Measurements from ENCODE around the gene BIVM. TPM values are rescaled to one million over a fixed set of nuclear protein-coding genes. Genes with fewer than 3 reads are reported as not detected.

Gene BIVM
- total RNA-seq, 4 donors from 2014 or later, result 12.7 to 22.6 (median 15.3) TPM

DNA sequence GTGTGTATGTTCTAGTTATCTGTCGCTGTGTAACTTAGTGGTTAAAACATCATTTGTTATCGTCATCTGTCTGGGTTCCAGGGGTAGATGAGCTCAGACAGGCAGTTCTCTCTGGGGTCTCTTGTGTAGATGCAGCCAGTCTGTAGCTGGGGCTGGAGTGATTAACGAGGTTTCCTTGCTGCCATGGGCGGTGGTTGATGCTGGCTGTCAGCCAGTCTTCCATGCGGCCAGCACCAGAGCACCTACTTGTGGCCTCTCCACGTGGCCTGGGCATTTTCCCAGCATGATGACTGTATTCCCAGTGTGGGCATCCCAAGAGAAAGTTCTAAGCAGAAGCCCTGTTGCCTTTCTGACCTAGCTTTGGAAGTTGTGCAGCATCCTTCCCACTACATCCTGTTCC, 57.6 kb downstream of the BIVM start:
- TF ChIP-seq, protein P1, sequence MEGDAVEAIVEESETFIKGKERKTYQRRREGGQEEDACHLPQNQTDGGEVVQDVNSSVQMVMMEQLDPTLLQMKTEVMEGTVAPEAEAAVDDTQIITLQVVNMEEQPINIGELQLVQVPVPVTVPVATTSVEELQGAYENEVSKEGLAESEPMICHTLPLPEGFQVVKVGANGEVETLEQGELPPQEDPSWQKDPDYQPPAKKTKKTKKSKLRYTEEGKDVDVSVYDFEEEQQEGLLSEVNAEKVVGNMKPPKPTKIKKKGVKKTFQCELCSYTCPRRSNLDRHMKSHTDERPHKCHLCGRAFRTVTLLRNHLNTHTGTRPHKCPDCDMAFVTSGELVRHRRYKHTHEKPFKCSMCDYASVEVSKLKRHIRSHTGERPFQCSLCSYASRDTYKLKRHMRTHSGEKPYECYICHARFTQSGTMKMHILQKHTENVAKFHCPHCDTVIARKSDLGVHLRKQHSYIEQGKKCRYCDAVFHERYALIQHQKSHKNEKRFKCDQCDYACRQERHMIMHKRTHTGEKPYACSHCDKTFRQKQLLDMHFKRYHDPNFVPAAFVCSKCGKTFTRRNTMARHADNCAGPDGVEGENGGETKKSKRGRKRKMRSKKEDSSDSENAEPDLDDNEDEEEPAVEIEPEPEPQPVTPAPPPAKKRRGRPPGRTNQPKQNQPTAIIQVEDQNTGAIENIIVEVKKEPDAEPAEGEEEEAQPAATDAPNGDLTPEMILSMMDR (IDR thresholded peaks at IDR 0.05; ENCODE audit: low read depth), result no peak

GRCh38 chr13:102862624-102863210, 63.8 kb downstream of the BIVM start:
- TF ChIP-seq, protein P1 (IDR thresholded peaks at IDR 0.05; ENCODE audit: low read depth), result no peak

- TF ChIP-seq, protein P1 (IDR thresholded peaks at IDR 0.05; ENCODE audit: low read depth), result no peak
Measured at GRCh38 chr13:102863590-102863989, 64.7 kb downstream of the BIVM start.

- TF ChIP-seq, protein P1 (IDR thresholded peaks at IDR 0.05; ENCODE audit: low read depth), result no peak
Measured at GRCh38 chr13:102868366-102868936, 69.5 kb downstream of the BIVM start.

- TF ChIP-seq, protein P1 (IDR thresholded peaks at IDR 0.05; ENCODE audit: low read depth), result no peak
Measured at GRCh38 chr13:102869948-102870676, 71.2 kb downstream of the BIVM start.

DNA sequence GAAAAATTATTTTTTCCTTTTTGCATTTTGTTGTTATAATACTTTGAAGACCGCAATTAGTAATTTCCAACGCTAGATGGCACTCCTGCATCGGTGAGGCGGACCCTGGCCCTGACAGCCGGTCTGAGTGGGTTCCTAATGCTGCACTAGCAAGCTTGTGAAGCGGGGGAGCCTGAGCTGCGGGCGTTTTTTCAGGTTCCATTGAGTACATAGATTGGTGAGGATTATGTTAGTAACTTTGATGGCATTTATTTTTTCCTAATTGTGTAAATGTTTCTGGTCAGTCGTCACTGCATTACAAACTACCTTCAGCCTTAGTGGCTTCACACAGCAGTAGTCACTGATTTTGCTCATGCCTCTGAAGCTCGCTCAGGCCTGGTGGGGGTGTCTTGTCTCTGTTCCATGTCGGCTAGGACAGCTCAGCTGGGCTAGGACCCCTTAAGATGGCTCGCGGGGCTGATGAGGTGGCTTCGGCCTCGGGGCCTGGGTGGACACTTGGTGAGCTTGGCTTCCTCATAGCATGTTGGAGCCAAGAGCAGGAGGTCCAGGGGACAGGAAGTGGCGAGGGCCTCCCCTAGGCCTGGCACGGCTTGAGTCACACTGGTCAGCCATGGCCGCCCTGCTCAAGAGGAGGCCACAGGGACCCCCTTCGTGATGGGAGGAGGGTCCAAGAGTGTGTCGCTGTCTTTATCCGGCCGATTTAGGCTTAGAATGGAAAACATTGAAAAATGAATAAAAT, 71.9 kb downstream of the BIVM start:
- TF ChIP-seq, protein P1 (IDR thresholded peaks at IDR 0.05; ENCODE audit: low read depth), result no peak

DNA sequence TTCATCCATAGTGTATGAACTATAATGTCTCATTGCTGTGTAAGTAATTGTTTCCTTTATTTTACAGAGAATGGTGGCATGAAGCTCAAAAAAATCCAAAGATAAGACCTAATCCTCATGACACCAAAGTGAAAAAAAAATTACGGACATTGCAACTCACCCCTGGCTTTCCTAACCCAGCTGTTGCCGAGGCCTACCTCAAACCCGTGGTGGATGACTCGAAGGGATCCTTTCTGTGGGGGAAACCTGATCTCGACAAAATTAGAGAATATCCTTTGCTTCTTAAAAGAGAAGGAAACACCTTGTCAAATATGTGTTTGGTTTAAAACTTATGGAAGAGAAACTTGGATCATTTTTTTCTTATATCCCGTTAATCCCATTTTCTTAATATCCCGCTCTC, 73.2 kb downstream of the BIVM start:
- TF ChIP-seq, protein P1 (IDR thresholded peaks at IDR 0.05; ENCODE audit: low read depth), result no peak
